ENCODE results near the gene SRC. TPM values are rescaled to one million over a fixed set of nuclear protein-coding genes. Genes with fewer than 3 reads are reported as not detected.

SRC gene
- polyA plus RNA-seq, 3 donors: 55.6 to 72.5 (median 67.2) TPM

- no peak for DNase-seq
These were observed 100.5 kb downstream of the SRC start for GRCh38 chr20:37446286-37447032.

GRCh38 chr20:37447688-37448087, 101.7 kb downstream of the SRC start:
- DNase-seq: no peak

- DNase-seq: no peak
These were observed 103.3 kb downstream of the SRC start for GRCh38 chr20:37449276-37449675.

- no peak for DNase-seq
These were observed 104.4 kb downstream of the SRC start for GRCh38 chr20:37450344-37450743.

GRCh38 chr20:37451616-37452015, 105.7 kb downstream of the SRC start:
- no peak for DNase-seq

- DNase-seq: no peak
These were observed 106.3 kb downstream of the SRC start for GRCh38 chr20:37452236-37452635.

- no peak for DNase-seq
These were observed 107.3 kb downstream of the SRC start for GRCh38 chr20:37453288-37453687.

- DNase-seq: no peak
These were observed 107.9 kb downstream of the SRC start for GRCh38 chr20:37453836-37454235.

- DNase-seq: no peak
These were observed 108.9 kb downstream of the SRC start for GRCh38 chr20:37454636-37455385.

Other genes with a start within 250 kb of the SRC start
- 100 to 1,000 TPM; 280 to 331 (median 299) TPM for gene RPN2, start 166.8 kb upstream of the SRC start, polyA plus RNA-seq (ENCODE audit: insufficient read length in 3 of 3)
- 1 to 10 TPM; 7.2 to 9.0 (median 8.0) TPM for gene MROH8, start 166.6 kb upstream of the SRC start, polyA plus RNA-seq (ENCODE audit: insufficient read length in 3 of 3)
- gene GHRH, start 84.3 kb upstream of the SRC start, polyA plus RNA-seq (ENCODE audit: insufficient read length in 3 of 3): not detected
- gene MANBAL, start 56.5 kb upstream of the SRC start, polyA plus RNA-seq (ENCODE audit: insufficient read length in 3 of 3): 10 to 100 TPM; 67.2 to 71.9 (median 71.0) TPM
- gene NNAT, start 175.1 kb downstream of the SRC start, polyA plus RNA-seq (ENCODE audit: insufficient read length in 3 of 3): 100 to 1,000 TPM in 2 of 3 donors, 10 to 100 TPM in 1; 64.7 to 125 (median 114) TPM
- 10 to 100 TPM; 84.8 to 91.1 (median 87.4) TPM for gene BLCAP, start 181.7 kb downstream of the SRC start, polyA plus RNA-seq (ENCODE audit: insufficient read length in 3 of 3)